IMR-90 (cell line): Measurements from ENCODE around the gene ZNF276. TPM values are rescaled to one million over a fixed set of nuclear protein-coding genes. Genes with fewer than 3 reads are reported as not detected.

Experiments
- ATAC-seq: fragments of 200-7000 bp; cut with Tn5 transposase; 2 replicates; pipeline ENCODE4 v1.9.1; 2020; ENCODE audit warnings: low read depth, mild to moderate bottlenecking, moderate library complexity
- BruUV-seq: library from RNA; stranded (reverse); fragments of 400-500 nt; replicated peaks from 2 replicates; lab custom pipeline; 2021; lab: Mats Ljungman, UMichigan
- CTCF ChIA-PET: fragments of 300-600 bp; formaldehyde crosslinking; extraction: SDS; loops from one replicate; lab custom pipeline; 2021; ENCODE audit warnings: antibody characterized with exemption; lab: Yijun Ruan, JAX
- POLR2A ChIA-PET: fragments of 300-600 bp; sonication (Branson Sonifier 250); formaldehyde crosslinking; loops from one replicate; lab custom pipeline; 2022; ENCODE audit warnings: antibody characterized with exemption; ENCODE audit not compliant: unreplicated experiment; lab: Charles Lee
- DNase-seq: peaks from one replicate; pipeline ENCODE4 v3.0.0; 2013
- H2AFZ ChIP-seq: replicated peaks from 2 replicates; pipeline ENCODE3; 2013; ENCODE audit warnings: low read length, mild to moderate bottlenecking; ENCODE audit not compliant: poor library complexity
- H2AK5ac ChIP-seq: 2 replicates; pipeline ENCODE4 v1.6.1; 2013; ENCODE audit warnings: low read depth, low read length, inconsistent platforms
- H2AK9ac ChIP-seq: replicated peaks from 2 replicates; pipeline ENCODE3; 2013; ENCODE audit warnings: mild to moderate bottlenecking, low read depth, low read length, moderate library complexity; ENCODE audit not compliant: poor library complexity
- H2BK120ac ChIP-seq: 2 replicates; pipeline ENCODE4 v1.6.1; 2013; ENCODE audit warnings: low read depth, low read length, inconsistent platforms
- H2BK15ac ChIP-seq: 3 replicates; pipeline ENCODE4 v1.6.1; 2013; ENCODE audit warnings: low read depth, low read length, inconsistent platforms
- H2BK20ac ChIP-seq: 2 replicates; pipeline ENCODE4 v1.6.1; 2013; ENCODE audit warnings: low read depth, mild to moderate bottlenecking, inconsistent platforms, low read length, moderate library complexity
- H2BK5ac ChIP-seq: 2 replicates; pipeline ENCODE4 v1.6.1; 2013; ENCODE audit warnings: mild to moderate bottlenecking, low read depth, low read length, inconsistent platforms; ENCODE audit not compliant: poor library complexity, severe bottlenecking
- H3K14ac ChIP-seq: replicated peaks from 2 replicates; pipeline ENCODE4 v1.6.1; 2013; ENCODE audit warnings: low read depth, low read length, inconsistent platforms
- H3K18ac ChIP-seq: 2 replicates; pipeline ENCODE4 v1.6.1; 2013; ENCODE audit warnings: low read depth, low read length, control low read depth
- H3K23ac ChIP-seq: 2 replicates; pipeline ENCODE4 v1.6.1; 2013; ENCODE audit warnings: low read depth, low read length, inconsistent platforms
- H3K27ac ChIP-seq: 2 replicates; pipeline ENCODE4 v1.5.1; 2013; ENCODE audit warnings: mild to moderate bottlenecking, control low read depth, low read length; ENCODE audit not compliant: insufficient read depth
- H3K27me3 ChIP-seq: 2 replicates; pipeline ENCODE4 v1.6.1; 2013; ENCODE audit warnings: low read length; ENCODE audit not compliant: control insufficient read depth, insufficient read depth
- H3K36me3 ChIP-seq: 2 replicates; pipeline ENCODE4 v1.6.1; 2013; ENCODE audit warnings: low read length, mixed read lengths; ENCODE audit not compliant: control insufficient read depth, insufficient read depth
- H3K4ac ChIP-seq: 2 replicates; pipeline ENCODE4 v1.6.1; 2013; ENCODE audit warnings: low read depth, low read length, inconsistent platforms
- H3K4me1 ChIP-seq: 2 replicates; pipeline ENCODE4 v1.6.1; 2013; ENCODE audit warnings: low read length, mixed read lengths; ENCODE audit not compliant: control insufficient read depth, insufficient read depth
- H3K4me2 ChIP-seq: 2 replicates; pipeline ENCODE4 v1.6.1; 2013; ENCODE audit warnings: low read depth, mild to moderate bottlenecking, control low read depth, low read length, moderate library complexity
- H3K4me3 ChIP-seq: 2 replicates; pipeline ENCODE4 v1.5.1; 2013; ENCODE audit warnings: low read depth, mild to moderate bottlenecking, control low read depth, low read length, moderate library complexity; ENCODE audit not compliant: insufficient read depth
- H3K56ac ChIP-seq: 2 replicates; pipeline ENCODE4 v1.6.1; 2013; ENCODE audit warnings: low read length, inconsistent platforms; ENCODE audit not compliant: insufficient read depth; ENCODE audit errors: extremely low read depth
- H3K79me1 ChIP-seq, 2 experiments: 2 replicates each; pipeline ENCODE4 v1.6.1; 2013; ENCODE audit warnings: low read length in 2 of 2, inconsistent platforms in 1 of 2, low read depth in 1 of 2
- H3K9ac ChIP-seq: 2 replicates; pipeline ENCODE4 v1.6.1; 2013; ENCODE audit warnings: low read depth, low read length, control low read depth
- H3K9me1 ChIP-seq: 2 replicates; pipeline ENCODE4 v1.6.1; 2013; ENCODE audit warnings: low read length, inconsistent platforms; ENCODE audit not compliant: insufficient read depth
- H3K9me3 ChIP-seq: 2 replicates; pipeline ENCODE4 v1.6.1; 2013; ENCODE audit warnings: low read length; ENCODE audit not compliant: control insufficient read depth, insufficient read depth
- H4K20me1 ChIP-seq: 2 replicates; pipeline ENCODE4 v1.6.1; 2013; ENCODE audit warnings: low read length, inconsistent platforms; ENCODE audit not compliant: insufficient read depth
- H4K5ac ChIP-seq: 2 replicates; pipeline ENCODE4 v1.6.1; 2013; ENCODE audit warnings: mild to moderate bottlenecking, low read depth, low read length, control low read depth
- H4K8ac ChIP-seq, 2 experiments: 2 replicates each; pipeline ENCODE4 v1.6.1; 2013; ENCODE audit warnings: low read depth in 2 of 2, low read length in 2 of 2, control low read depth in 1 of 2, inconsistent platforms in 1 of 2
- H4K91ac ChIP-seq: 2 replicates; pipeline ENCODE4 v1.6.1; 2013; ENCODE audit warnings: low read depth, low read length, inconsistent platforms; ENCODE audit not compliant: insufficient read depth
- BHLHE40 ChIP-seq: fragments of 150-350 bp; IDR thresholded peaks from 2 replicates; pipeline ENCODE4 v1.6.1; 2016; ENCODE audit warnings: mild to moderate bottlenecking, low read depth, low read length
- MAZ ChIP-seq: IDR thresholded peaks from 2 replicates; pipeline ENCODE4 v1.6.1; 2012; ENCODE audit warnings: low read depth, mild to moderate bottlenecking, low read length, improper control_type of control experiment, moderate library complexity, borderline replicate concordance
- NFE2L2 ChIP-seq: fragments of 150-350 bp; IDR thresholded peaks from 2 replicates; pipeline ENCODE4 v1.6.1; 2016; ENCODE audit warnings: low read depth, mild to moderate bottlenecking, low read length
- POLR2A ChIP-seq: IDR thresholded peaks from 2 replicates; pipeline ENCODE4 v1.6.1; 2012; ENCODE audit warnings: mild to moderate bottlenecking, low read depth, low read length
- RFX5 ChIP-seq: IDR thresholded peaks from 2 replicates; pipeline ENCODE4 v1.8.0; 2012; ENCODE audit warnings: low read depth, mild to moderate bottlenecking, low read length, moderate library complexity
- USF2 ChIP-seq: fragments of 150-350 bp; IDR thresholded peaks from 2 replicates; pipeline ENCODE4 v1.6.1; 2017; ENCODE audit warnings: mild to moderate bottlenecking, antibody characterized with exemption, low read length, low read depth
- WGBS, 2 experiments: methylation state at CpG; one replicate each; pipeline versions ENCODE4 v1.1.5 to v1.1.7; 2013; ENCODE audit warnings: missing lambda C conversion rate in 2 of 2; ENCODE audit not compliant: insufficient read length in 1 of 2; ENCODE audit errors: extremely low coverage in 2 of 2; 5-methylcytosine and 5-hydroxymethylcytosine counted together
- dilution Hi-C: fragments of 300-500 bp; cut with HindIII; formaldehyde crosslinking; loops from one replicate; pipeline ENCODE4 v1.14.3; 2018; ENCODE audit warnings: low sequenced_read_pairs; ENCODE audit not compliant: unreplicated experiment
- in situ Hi-C: fragments of 300-500 bp; cut with MboI; formaldehyde crosslinking; loops from 3 replicates; pipeline ENCODE4 v1.14.3; 2019; ENCODE audit warnings: low sequenced_read_pairs, inconsistent platforms, mixed read lengths
- intact Hi-C: fragments of 100-400 bp; cut with micrococcal nuclease; formaldehyde crosslinking; loops from 2 replicates; pipeline ENCODE4 v1.10.0; 2022
- polyA plus RNA-seq, 3 experiments: library from polyadenylated mRNA; depleted of rRNA; stranded (reverse); fragments of >200 nt; gene quantifications; 2 replicates each; pipeline ENCODE4 v1.2.3, GENCODE V29; 2012; ENCODE audit warnings: low replicate concordance in 1 of 3
- total RNA-seq: library from RNA; depleted of rRNA; stranded (reverse); fragments of >200 nt; gene quantifications from 2 replicates; pipeline ENCODE4 v1.2.3, GENCODE V29; 2012

Gene ZNF276
- total and polyA plus RNA-seq, 2 of the 4 experiments (the other 2 are of a cell fraction): 4.1 to 18.6 TPM

DNA sequence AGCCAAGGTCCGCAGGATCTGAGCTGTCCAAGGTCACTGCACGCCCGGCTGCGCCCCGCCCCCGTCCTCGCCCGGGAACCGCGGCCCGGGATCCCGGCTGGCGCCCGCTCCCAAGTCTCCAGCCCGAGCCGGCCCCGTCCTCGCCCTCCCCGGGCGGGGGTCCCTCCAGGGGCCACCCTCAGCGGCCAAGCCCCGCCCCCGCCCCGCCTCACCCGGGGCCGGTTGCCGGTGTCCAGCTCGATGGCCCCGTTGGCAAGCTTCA is 855 bp upstream of the ZNF276 start:
- no peak overlapping the region for H2BK15ac ChIP-seq
- no peak for TF ChIP-seq RFX5
- TF ChIP-seq POLR2A: no peak
- no peak for TF ChIP-seq NFE2L2
- no peak for TF ChIP-seq BHLHE40
- no peak for TF ChIP-seq USF2
- no peak for TF ChIP-seq MAZ
- ChIA-PET POLR2A (no interaction called here), CTCF (no interaction called here)
- peak overlapping the region; percentile 97 for H3K4me2 ChIP-seq
- peak overlapping the region; percentile 49 to 98; a peak in 3 of 4 replicates for H4K8ac ChIP-seq
- peaks cover 33% of the 10 kb centered on the region for H4K20me1 ChIP-seq
- DNase-seq (no peak), ATAC-seq (peak; percentile 12)
- peak overlapping the region; percentile 26; the same call in 1 of the 2 replicates for H3K18ac ChIP-seq
- peak overlapping the region; percentile 94 for H3K4me3 ChIP-seq
- dilution Hi-C loops: no loop called here
- in situ Hi-C loops: no loop called here
- peak overlapping the region; percentile 94 for H2BK5ac ChIP-seq
- peaks cover 27% of the 10 kb centered on the region for H3K36me3 ChIP-seq
- BruUV-seq: no TSS peak
- no peak overlapping the region for H2BK20ac ChIP-seq
- peak overlapping the region; percentile 99 for H2AFZ ChIP-seq
- peak overlapping the region; percentile 14; the same call in 1 of the 2 replicates for H3K23ac ChIP-seq
- no peaks in the 10 kb centered on the region for H3K27me3 ChIP-seq
- H4K5ac ChIP-seq: peak overlapping the region; percentile 52
- no peak overlapping the region for H2AK5ac ChIP-seq
- peak overlapping the region; percentile 47 for H3K56ac ChIP-seq
- peak overlapping the region; percentile 93 for H3K4ac ChIP-seq
- H3K27ac ChIP-seq: peak overlapping the region; percentile 94
- H3K9ac ChIP-seq: peak overlapping the region; percentile 87
- H4K91ac ChIP-seq: peak overlapping the region; percentile 78
- 0 out of 2 replicates have a peak, but pooled peaks cover 3% of the 10 kb centered on the region for H3K9me1 ChIP-seq
- peak overlapping the region; percentile 12; the same call in 1 of the 2 replicates for H3K14ac ChIP-seq
- peaks cover 17% of the 10 kb centered on the region for H3K4me1 ChIP-seq
- peaks cover 35 to 63% of the 10 kb centered on the region in 2 experiments for H3K79me1 ChIP-seq
- no peaks in the 10 kb centered on the region for H3K9me3 ChIP-seq
- WGBS, 2 experiments: 0% methylated on average over 20 of the region's 29 CpGs; no CpG with 5 or more reads in 1 of the 2 experiments
- intact Hi-C loops: loop anchor here (5.0 to 10.0 kb wide), 2 partner anchors 94 to 142 kb away; partner anchors contain the start of gene FANCA
- H2BK120ac ChIP-seq: peak overlapping the region; percentile 55; the same call in 1 of the 2 replicates
- H2AK9ac ChIP-seq: peak overlapping the region; percentile 98
